Measurements from ENCODE around the gene ZNF598.

Gene ZNF598

DNA sequence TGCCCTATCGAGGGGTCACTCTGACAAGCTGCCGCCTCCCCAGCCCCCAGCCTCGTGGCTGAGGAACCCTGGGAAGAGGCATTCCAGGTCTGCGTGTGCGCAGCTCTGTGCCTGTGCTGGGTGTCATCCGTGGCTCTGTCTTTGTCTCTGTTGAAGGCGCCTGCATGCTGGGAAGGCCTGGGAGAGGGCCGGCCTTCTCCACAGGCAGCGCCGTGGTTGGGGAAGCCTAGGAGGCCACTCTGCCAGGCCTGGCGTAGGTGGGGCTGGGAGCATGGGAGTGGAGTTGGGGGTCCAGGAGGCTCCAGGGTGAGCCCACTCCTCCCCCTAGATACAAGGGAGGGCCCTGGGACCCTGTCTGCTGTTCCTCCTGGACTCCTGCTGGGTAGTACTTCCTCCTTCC lies 20.4 kb upstream of the ZNF598 start:
- Histone ChIP-seq H2BK120ac (ENCODE audit: low read depth, low read length) (no peak overlapping the region), H2AK5ac (ENCODE audit: low read depth, low read length) (no peak overlapping the region), H3K27ac (replicated peaks; ENCODE audit: low read length) (no peak overlapping the region), H2AFZ (ENCODE audit: low read length) (no peak overlapping the region), H3K9me3 (replicated peaks in 1 of 2; ENCODE audit: control insufficient read depth in 2 of 2, insufficient read depth in 1 of 2, low read depth in 1 of 2, low read length in 2 of 2) (peaks cover 3 to 5% of the 10 kb centered on the region in 2 donors), H2BK5ac (ENCODE audit: low read length) (no peak overlapping the region), H3K4me3 (ENCODE audit: low read length in 2 of 2) (no peak overlapping the region), H3K9ac (ENCODE audit: low read depth, low read length, poor library complexity) (no peak overlapping the region), H3K4me2 (ENCODE audit: insufficient read depth, low read length, poor library complexity, severe bottlenecking) (no peak overlapping the region), H3K79me1 (ENCODE audit: low read depth, low read length) (peaks cover 4% of the 10 kb centered on the region), H4K91ac (ENCODE audit: low read depth, low read length, poor library complexity) (no peak overlapping the region), H3K36me3 (replicated peaks in 1 of 2; ENCODE audit: control insufficient read depth in 2 of 2, insufficient read depth in 2 of 2, low read length in 2 of 2) (no peaks in the 10 kb centered on the region), H3K14ac (ENCODE audit: low read length) (no peak overlapping the region), H2BK15ac (ENCODE audit: low read length) (no peak overlapping the region), H3K27me3 (ENCODE audit: control insufficient read depth in 3 of 3, insufficient read depth in 3 of 3, low read depth in 1 of 3, low read length in 3 of 3) (peaks cover 3 to 33% (median 25%) of the 10 kb centered on the region in 3 experiments), H4K8ac (ENCODE audit: low read depth, low read length) (no peak overlapping the region), H3K4me1 (ENCODE audit: control insufficient read depth in 2 of 2, insufficient read depth in 1 of 2, low read depth in 1 of 2, low read length in 2 of 2) (peaks cover 9 to 14% of the 10 kb centered on the region in 2 donors), H3K4ac (ENCODE audit: low read length) (no peak overlapping the region), H2BK12ac (ENCODE audit: low read length) (no peak overlapping the region), H3K18ac (ENCODE audit: low read length) (peak overlapping the region; percentile 38), H3K23ac (ENCODE audit: low read depth, low read length, poor library complexity) (no peak overlapping the region)
- no CpG with 5 or more reads among the region's 11 CpGs for WGBS, 2 donors (ENCODE audit: extremely low coverage in 2 of 2, insufficient read length in 2 of 2, insufficient replicate concordance in 1 of 2)
- DNase-seq (ENCODE audit: low spot score), result no peak

DNA sequence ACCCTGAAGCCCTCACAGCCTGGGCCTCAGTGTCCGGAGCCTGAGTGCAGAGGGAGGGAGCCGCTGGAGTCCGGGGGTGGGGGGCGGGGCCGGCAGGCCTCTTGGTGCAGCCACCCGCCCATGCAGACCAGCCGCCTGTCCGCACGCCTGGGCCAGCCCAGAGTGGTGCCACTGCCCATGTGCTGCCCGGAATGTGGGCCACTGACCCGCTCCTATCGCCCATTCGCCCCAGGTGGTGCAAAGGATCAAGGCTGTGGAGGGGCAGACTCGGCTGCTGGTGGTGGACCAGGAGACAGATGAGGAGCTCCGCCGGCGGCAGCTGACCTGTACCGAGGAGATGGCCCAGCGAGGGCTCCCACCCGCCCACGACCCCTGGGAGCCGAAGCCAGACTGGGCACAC lies 19.7 kb upstream of the ZNF598 start:
- Histone ChIP-seq H4K91ac (ENCODE audit: low read depth, low read length, poor library complexity) (no peak overlapping the region), H2AFZ (ENCODE audit: low read length) (no peak overlapping the region), H3K4me3 (ENCODE audit: low read length in 2 of 2) (no peak overlapping the region), H3K23ac (ENCODE audit: low read depth, low read length, poor library complexity) (no peak overlapping the region), H3K4me1 (ENCODE audit: control insufficient read depth in 2 of 2, insufficient read depth in 1 of 2, low read depth in 1 of 2, low read length in 2 of 2) (peaks cover 9 to 14% of the 10 kb centered on the region in 2 donors), H3K4ac (ENCODE audit: low read length) (no peak overlapping the region), H3K79me1 (ENCODE audit: low read depth, low read length) (peaks cover 4% of the 10 kb centered on the region), H2BK15ac (ENCODE audit: low read length) (no peak overlapping the region), H2BK120ac (ENCODE audit: low read depth, low read length) (no peak overlapping the region), H3K27ac (replicated peaks; ENCODE audit: low read length) (no peak overlapping the region), H3K14ac (ENCODE audit: low read length) (no peak overlapping the region), H3K36me3 (replicated peaks in 1 of 2; ENCODE audit: control insufficient read depth in 2 of 2, insufficient read depth in 2 of 2, low read length in 2 of 2) (no peaks in the 10 kb centered on the region), H4K8ac (ENCODE audit: low read depth, low read length) (no peak overlapping the region), H2AK5ac (ENCODE audit: low read depth, low read length) (peak overlapping the region; percentile 8), H3K4me2 (ENCODE audit: insufficient read depth, low read length, poor library complexity, severe bottlenecking) (no peak overlapping the region), H3K9ac (ENCODE audit: low read depth, low read length, poor library complexity) (no peak overlapping the region), H3K18ac (ENCODE audit: low read length) (peak overlapping the region; percentile 3), H3K27me3 (ENCODE audit: control insufficient read depth in 3 of 3, insufficient read depth in 3 of 3, low read depth in 1 of 3, low read length in 3 of 3) (peaks cover 3 to 38% (median 27%) of the 10 kb centered on the region in 3 experiments), H3K9me3 (replicated peaks in 1 of 2; ENCODE audit: control insufficient read depth in 2 of 2, insufficient read depth in 1 of 2, low read depth in 1 of 2, low read length in 2 of 2) (peaks cover 4 to 5% of the 10 kb centered on the region in 2 donors), H2BK12ac (ENCODE audit: low read length) (no peak overlapping the region), H2BK5ac (ENCODE audit: low read length) (no peak overlapping the region)
- WGBS, 2 donors (ENCODE audit: extremely low coverage in 2 of 2, insufficient read length in 2 of 2, insufficient replicate concordance in 1 of 2), result no CpG with 5 or more reads among the region's 22 CpGs
- no peak for DNase-seq (ENCODE audit: low spot score)

DNA sequence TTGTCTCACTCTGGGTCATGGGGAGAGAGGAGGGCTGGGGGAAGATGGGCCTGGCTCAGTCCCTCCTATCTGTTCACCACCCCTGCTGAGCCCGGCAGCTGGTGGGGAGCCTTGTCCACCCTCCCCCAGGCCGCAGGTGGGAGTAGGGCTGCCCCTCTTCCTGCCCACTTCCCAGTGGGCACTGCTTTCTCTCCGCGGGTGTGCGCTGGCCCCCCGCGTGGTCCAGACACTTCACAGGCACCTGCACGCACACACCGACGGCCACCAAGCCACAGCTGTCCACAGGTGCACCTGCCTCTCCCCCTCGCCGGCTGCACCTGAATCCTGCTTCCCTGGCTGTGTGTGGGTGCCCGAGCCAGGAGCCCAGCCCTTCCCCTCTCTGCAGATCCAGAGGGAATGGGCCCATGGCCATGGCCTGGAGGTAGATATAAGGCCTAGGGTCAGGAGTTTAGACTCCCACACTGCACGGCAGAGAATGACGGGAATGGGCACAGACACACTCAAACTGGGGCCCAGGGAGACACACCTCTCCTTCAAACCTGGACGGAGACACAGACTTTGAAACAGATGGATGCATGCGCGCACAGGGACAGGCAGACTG lies 19.1 kb upstream of the ZNF598 start:
- Histone ChIP-seq H3K4ac (ENCODE audit: low read length) (no peak overlapping the region), H3K27ac (replicated peaks; ENCODE audit: low read length) (no peak overlapping the region), H3K18ac (ENCODE audit: low read length) (no peak overlapping the region), H3K9me3 (replicated peaks in 1 of 2; ENCODE audit: control insufficient read depth in 2 of 2, insufficient read depth in 1 of 2, low read depth in 1 of 2, low read length in 2 of 2) (peaks cover 4 to 5% of the 10 kb centered on the region in 2 donors), H4K8ac (ENCODE audit: low read depth, low read length) (no peak overlapping the region), H3K4me3 (ENCODE audit: low read length in 2 of 2) (no peak overlapping the region), H3K14ac (ENCODE audit: low read length) (no peak overlapping the region), H2BK12ac (ENCODE audit: low read length) (no peak overlapping the region), H3K23ac (ENCODE audit: low read depth, low read length, poor library complexity) (peak overlapping the region; percentile 43), H3K36me3 (replicated peaks in 1 of 2; ENCODE audit: control insufficient read depth in 2 of 2, insufficient read depth in 2 of 2, low read length in 2 of 2) (no peaks in the 10 kb centered on the region), H2AFZ (ENCODE audit: low read length) (no peak overlapping the region), H2BK15ac (ENCODE audit: low read length) (no peak overlapping the region), H3K79me1 (ENCODE audit: low read depth, low read length) (peaks cover 4% of the 10 kb centered on the region), H2BK5ac (ENCODE audit: low read length) (peak overlapping the region; percentile 53), H2BK120ac (ENCODE audit: low read depth, low read length) (no peak overlapping the region), H4K91ac (ENCODE audit: low read depth, low read length, poor library complexity) (no peak overlapping the region), H3K9ac (ENCODE audit: low read depth, low read length, poor library complexity) (peak overlapping the region; percentile 24), H3K4me2 (ENCODE audit: insufficient read depth, low read length, poor library complexity, severe bottlenecking) (no peak overlapping the region), H3K27me3 (ENCODE audit: control insufficient read depth in 3 of 3, insufficient read depth in 3 of 3, low read depth in 1 of 3, low read length in 3 of 3) (peaks cover 3 to 40% (median 32%) of the 10 kb centered on the region in 3 experiments), H2AK5ac (ENCODE audit: low read depth, low read length) (peak overlapping the region; percentile 53), H3K4me1 (ENCODE audit: control insufficient read depth in 2 of 2, insufficient read depth in 1 of 2, low read depth in 1 of 2, low read length in 2 of 2) (peaks cover 9 to 10% of the 10 kb centered on the region in 2 donors)
- no peak for DNase-seq (ENCODE audit: low spot score)
- WGBS, 2 donors (ENCODE audit: extremely low coverage in 2 of 2, insufficient read length in 2 of 2, insufficient replicate concordance in 1 of 2), result no CpG with 5 or more reads among the region's 18 CpGs

DNA sequence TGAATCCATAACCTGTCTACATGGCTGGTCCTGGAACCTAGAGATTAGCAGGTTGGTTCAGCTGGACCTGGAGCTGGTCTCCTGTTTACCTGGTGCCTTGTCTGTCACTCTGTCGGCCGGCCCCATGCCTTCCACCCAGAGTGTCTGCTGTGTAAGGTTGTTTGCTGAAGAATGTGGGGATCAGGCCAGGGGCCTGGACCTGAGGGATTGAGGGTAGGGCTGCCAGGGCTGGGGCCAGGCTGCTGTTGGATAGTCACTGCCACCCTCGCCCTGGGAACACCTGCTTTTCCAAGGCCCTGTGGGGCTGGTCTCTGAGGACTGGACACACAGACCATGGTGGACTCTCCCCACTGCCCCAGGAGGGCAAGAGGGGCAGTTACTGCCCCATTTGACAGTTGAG lies 18.5 kb upstream of the ZNF598 start:
- H3K9ac ChIP-seq (ENCODE audit: low read depth, low read length, poor library complexity), result no peak overlapping the region
- H3K23ac ChIP-seq (ENCODE audit: low read depth, low read length, poor library complexity), result peak overlapping the region; percentile 58
- WGBS, 2 donors (ENCODE audit: extremely low coverage in 2 of 2, insufficient read length in 2 of 2, insufficient replicate concordance in 1 of 2), result no CpG with 5 or more reads among the region's 3 CpGs
- H4K91ac ChIP-seq (ENCODE audit: low read depth, low read length, poor library complexity), result no peak overlapping the region
- no peak overlapping the region for H3K4me3 ChIP-seq (ENCODE audit: low read length in 2 of 2)
- peak overlapping the region; percentile 75 for H2BK12ac ChIP-seq (ENCODE audit: low read length)
- no peak overlapping the region for H3K18ac ChIP-seq (ENCODE audit: low read length)
- H3K4ac ChIP-seq (ENCODE audit: low read length), result no peak overlapping the region
- no peak overlapping the region for H2BK15ac ChIP-seq (ENCODE audit: low read length)
- H3K27me3 ChIP-seq (ENCODE audit: control insufficient read depth in 3 of 3, insufficient read depth in 3 of 3, low read depth in 1 of 3, low read length in 3 of 3), result peaks cover 3 to 40% (median 33%) of the 10 kb centered on the region in 3 experiments
- peak overlapping the region; percentile 36 for H2BK120ac ChIP-seq (ENCODE audit: low read depth, low read length)
- peaks cover 4% of the 10 kb centered on the region for H3K79me1 ChIP-seq (ENCODE audit: low read depth, low read length)
- no peak overlapping the region for H3K4me2 ChIP-seq (ENCODE audit: insufficient read depth, low read length, poor library complexity, severe bottlenecking)
- no peaks in the 10 kb centered on the region for H3K36me3 ChIP-seq (replicated peaks in 1 of 2; ENCODE audit: control insufficient read depth in 2 of 2, insufficient read depth in 2 of 2, low read length in 2 of 2)
- H2AK5ac ChIP-seq (ENCODE audit: low read depth, low read length), result peak overlapping the region; percentile 24
- no peak overlapping the region for H3K27ac ChIP-seq (replicated peaks; ENCODE audit: low read length)
- no peak overlapping the region for H3K14ac ChIP-seq (ENCODE audit: low read length)
- H2BK5ac ChIP-seq (ENCODE audit: low read length), result peak overlapping the region; percentile 53
- H2AFZ ChIP-seq (ENCODE audit: low read length), result no peak overlapping the region
- H3K4me1 ChIP-seq (ENCODE audit: control insufficient read depth in 2 of 2, insufficient read depth in 1 of 2, low read depth in 1 of 2, low read length in 2 of 2), result peaks cover 4 to 10% of the 10 kb centered on the region in 2 donors
- H4K8ac ChIP-seq (ENCODE audit: low read depth, low read length), result no peak overlapping the region
- H3K9me3 ChIP-seq (replicated peaks in 1 of 2; ENCODE audit: control insufficient read depth in 2 of 2, insufficient read depth in 1 of 2, low read depth in 1 of 2, low read length in 2 of 2), result peaks cover 4 to 5% of the 10 kb centered on the region in 2 donors
- no peak for DNase-seq (ENCODE audit: low spot score)
